OCI-LY7 (cell line): ENCODE results near the gene GEMIN7. TPM values are rescaled to one million over a fixed set of nuclear protein-coding genes. Genes with fewer than 3 reads are reported as not detected.

Experiments
- BruUV-seq: library from RNA; stranded (reverse); fragments of 400-500 nt; replicated peaks from 2 replicates; lab custom pipeline; 2021; lab: Mats Ljungman, UMichigan
- CTCF ChIA-PET: fragments of 300-600 bp; sonication (Branson Sonifier 250); formaldehyde crosslinking; loops from one replicate; lab custom pipeline; 2022; ENCODE audit warnings: antibody characterized with exemption; ENCODE audit not compliant: unreplicated experiment; lab: Charles Lee
- POLR2A ChIA-PET: fragments of 300-600 bp; sonication (Branson Sonifier 250); formaldehyde crosslinking; loops from one replicate; lab custom pipeline; 2022; ENCODE audit warnings: antibody characterized with exemption; lab: Charles Lee
- DNase-seq: peaks from one replicate; pipeline ENCODE4 v3.0.0-alpha.2; 2015; ENCODE audit warnings: low spot score
- H2AFZ ChIP-seq: fragments of 200-600 bp; sonication (generic), shearing (Covaris generic); 2 replicates; pipeline ENCODE4 v1.6.1; 2014; ENCODE audit warnings: mild to moderate bottlenecking, antibody characterized with exemption, low read length, moderate library complexity
- H3K27ac ChIP-seq: fragments of 200-600 bp; sonication (generic); 2 replicates; pipeline ENCODE4 v1.5.1; 2014; ENCODE audit warnings: mixed run types, low read depth, mild to moderate bottlenecking, moderate library complexity, low read length, inconsistent platforms; ENCODE audit not compliant: poor library complexity, severe bottlenecking
- H3K36me3 ChIP-seq: fragments of 200-600 bp; sonication (generic); 2 replicates; pipeline ENCODE4 v1.6.1; 2014; ENCODE audit warnings: mild to moderate bottlenecking, antibody characterized with exemption, low read length, moderate library complexity, mixed read lengths; ENCODE audit not compliant: insufficient read depth
- H3K4me1 ChIP-seq: fragments of 200-600 bp; sonication (generic); 2 replicates; pipeline ENCODE4 v1.5.1; 2014; ENCODE audit warnings: mild to moderate bottlenecking, low read length; ENCODE audit not compliant: insufficient read depth, poor library complexity, severe bottlenecking
- H3K4me2 ChIP-seq: fragments of 200-600 bp; sonication (generic); 2 replicates; pipeline ENCODE4 v1.6.1; 2014; ENCODE audit warnings: mild to moderate bottlenecking, low read length
- H3K4me3 ChIP-seq: fragments of 200-600 bp; sonication (generic); 2 replicates; pipeline ENCODE4 v1.5.1; 2014; ENCODE audit warnings: mild to moderate bottlenecking, low read depth, low read length; ENCODE audit not compliant: poor library complexity, severe bottlenecking
- H3K79me2 ChIP-seq: fragments of 200-600 bp; sonication (generic); 2 replicates; pipeline ENCODE4 v1.6.1; 2016; ENCODE audit warnings: low read depth, mild to moderate bottlenecking, low read length, moderate library complexity, mixed read lengths; ENCODE audit not compliant: insufficient read depth
- H3K9me2 ChIP-seq: fragments of 200-600 bp; sonication (generic); 2 replicates; pipeline ENCODE4 v1.6.1; 2016; ENCODE audit warnings: mild to moderate bottlenecking, low read length, mixed read lengths; ENCODE audit not compliant: insufficient read depth
- H3K9me3 ChIP-seq: fragments of 200-600 bp; sonication (generic); 2 replicates; pipeline ENCODE4 v1.6.1; 2014; ENCODE audit warnings: mild to moderate bottlenecking, mixed run types, low read length, mixed read lengths
- H4K20me1 ChIP-seq: fragments of 200-600 bp; sonication (generic); 2 replicates; pipeline ENCODE4 v1.6.1; 2014; ENCODE audit warnings: mild to moderate bottlenecking, antibody characterized with exemption, low read length, moderate library complexity, mixed read lengths; ENCODE audit not compliant: insufficient read depth
- CTCF ChIP-seq: fragments of 200-600 bp; sonication (generic); conservative IDR thresholded peaks from 2 replicates; pipeline ENCODE4 v1.5.1; 2014; ENCODE audit warnings: mild to moderate bottlenecking, antibody characterized with exemption, low read length, moderate library complexity, mixed read lengths
- EZH2phosphoT487 ChIP-seq: fragments of 200-600 bp; sonication (generic); IDR thresholded peaks from 2 replicates; pipeline ENCODE4 v1.6.1; 2018; ENCODE audit warnings: low read depth, borderline replicate concordance, mild to moderate bottlenecking, mixed run types, antibody characterized with exemption, low read length, moderate library complexity, mixed read lengths
- intact Hi-C: fragments of 100-400 bp; cut with micrococcal nuclease; formaldehyde crosslinking; loops from one replicate; pipeline ENCODE4 v1.10.0; 2022; ENCODE audit not compliant: unreplicated experiment
- total RNA-seq, 2 experiments: library from RNA; depleted of rRNA in 1 of 2; stranded (reverse); fragments of >200 nt in 1 of 2; shearing (Covaris generic) in 1 of 2; gene quantifications; 2 replicates each; pipeline ENCODE4 v1.2.3, GENCODE V29; 2014 to 2022

The GEMIN7 gene
- total RNA-seq, 2 experiments from 2014 or later, result 46.3 to 60.0 TPM

DNA sequence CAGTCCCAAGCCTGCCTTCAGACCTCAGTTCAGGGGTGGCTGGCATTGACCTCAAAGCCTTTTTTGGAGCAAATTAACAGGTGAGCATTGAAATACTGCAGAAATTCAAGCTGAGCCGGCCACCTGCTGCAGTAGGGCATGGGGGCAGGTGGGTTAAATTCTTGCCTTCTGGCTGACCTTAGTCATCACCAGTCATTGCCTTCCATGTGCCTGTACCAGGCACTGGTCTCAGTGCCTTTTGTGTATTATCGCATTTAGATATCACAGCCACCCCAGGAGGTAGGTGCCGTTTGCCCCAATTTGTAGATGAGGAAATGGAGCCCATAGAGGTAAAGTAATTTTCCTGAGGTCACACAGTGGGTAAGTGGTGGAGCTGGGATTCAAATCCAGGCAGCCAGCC lies 21.1 kb downstream of the GEMIN7 start:
- peaks cover 6% of the 10 kb centered on the region; the same call in 1 of the 2 replicates for H4K20me1 ChIP-seq
- CTCF ChIA-PET, result no interaction called here

DNA sequence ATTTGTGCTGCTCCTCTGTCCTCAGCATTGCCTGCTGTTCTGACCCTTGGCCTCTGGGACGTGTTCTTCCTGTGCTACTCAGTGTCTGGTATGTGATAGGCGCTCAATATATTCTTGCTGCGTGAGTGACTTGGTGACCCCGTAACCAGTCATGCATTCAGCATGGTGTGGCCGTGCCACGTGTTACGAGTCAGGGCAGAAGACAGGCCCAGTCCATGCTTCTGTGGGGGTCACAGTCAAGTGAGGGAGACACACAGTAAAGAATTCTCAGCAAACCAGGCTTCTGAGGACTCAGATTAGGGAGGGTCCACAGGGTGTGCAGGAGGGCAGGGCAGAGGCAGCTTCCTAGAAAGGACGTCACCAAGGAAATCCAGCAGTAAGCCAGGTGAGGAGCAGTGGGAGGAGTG lies 21.8 kb downstream of the GEMIN7 start:
- H3K9me2 ChIP-seq, result no peaks in the 10 kb centered on the region
- intact Hi-C loops, result no loop called here
- H3K4me1 ChIP-seq, result peaks cover 17% of the 10 kb centered on the region
- no peaks in the 10 kb centered on the region for H3K9me3 ChIP-seq
- no peak overlapping the region for H3K4me3 ChIP-seq
- ChIA-PET CTCF (no interaction called here), POLR2A (interaction anchor here (0.5 kb wide), 1 partner anchor 57 kb away, joined by 4 read pairs; no protein-coding TSS in a partner anchor)
- H3K79me2 ChIP-seq, result peaks cover 64% of the 10 kb centered on the region
- no peak for DNase-seq
- H4K20me1 ChIP-seq, result peaks cover 3% of the 10 kb centered on the region; the same call in 1 of the 2 replicates
- no peak overlapping the region for H3K27ac ChIP-seq
- no peak overlapping the region for H3K4me2 ChIP-seq
- H2AFZ ChIP-seq, result no peak overlapping the region
- TF ChIP-seq EZH2phosphoT487 (no peak), CTCF (no peak)
- H3K36me3 ChIP-seq, result peaks cover 27% of the 10 kb centered on the region; the same call in 1 of the 2 replicates
- no TSS peak for BruUV-seq

More for the DNA sequence above, 21.1 kb downstream of the GEMIN7 start:
- Histone ChIP-seq H3K79me2 (peaks cover 70% of the 10 kb centered on the region), H2AFZ (no peak overlapping the region), H3K4me2 (no peak overlapping the region), H3K36me3 (peaks cover 33% of the 10 kb centered on the region), H3K4me3 (no peak overlapping the region), H3K9me3 (no peaks in the 10 kb centered on the region), H3K27ac (no peak overlapping the region), H3K9me2 (no peaks in the 10 kb centered on the region), H3K4me1 (peaks cover 22% of the 10 kb centered on the region)
- POLR2A ChIA-PET, result no interaction called here
- intact Hi-C loops, result no loop called here
- no peak for DNase-seq
- BruUV-seq, result no TSS peak
- TF ChIP-seq CTCF (no peak), EZH2phosphoT487 (no peak)

GRCh38 chr19:45101806-45102205 lies 22.7 kb downstream of the GEMIN7 start:
- ChIA-PET CTCF (interaction anchor here (0.6 kb wide), 1 partner anchor 85 kb away, joined by 5 read pairs; no protein-coding TSS in a partner anchor), POLR2A (no interaction called here)
- Histone ChIP-seq H3K36me3 (peaks cover 20% of the 10 kb centered on the region; the same call in 1 of the 2 replicates), H3K27ac (no peak overlapping the region), H3K79me2 (peaks cover 54% of the 10 kb centered on the region), H3K9me2 (no peaks in the 10 kb centered on the region), H3K4me1 (peaks cover 14% of the 10 kb centered on the region), H3K4me2 (no peak overlapping the region), H4K20me1 (no peaks in the 10 kb centered on the region; the same call in 1 of the 2 replicates), H3K9me3 (no peaks in the 10 kb centered on the region), H3K4me3 (no peak overlapping the region), H2AFZ (no peak overlapping the region)
- TF ChIP-seq CTCF (no peak), EZH2phosphoT487 (no peak)
- intact Hi-C loops, result no loop called here
- no peak for DNase-seq
- BruUV-seq, result no TSS peak
